Stimulated activated CD8-positive, alpha-beta memory T cell treated with anti-CD3 and anti-CD28 coated beads, Interleukin-15, amount 100 ng/mL, for 24 hours (primary cell): ENCODE data around the gene TEAD4.

Experiments used
- DNase-seq: peaks from one replicate; pipeline ENCODE4 v3.0.0-alpha.2; 2020; ENCODE audit warnings: low read depth

TEAD4 gene

DNA sequence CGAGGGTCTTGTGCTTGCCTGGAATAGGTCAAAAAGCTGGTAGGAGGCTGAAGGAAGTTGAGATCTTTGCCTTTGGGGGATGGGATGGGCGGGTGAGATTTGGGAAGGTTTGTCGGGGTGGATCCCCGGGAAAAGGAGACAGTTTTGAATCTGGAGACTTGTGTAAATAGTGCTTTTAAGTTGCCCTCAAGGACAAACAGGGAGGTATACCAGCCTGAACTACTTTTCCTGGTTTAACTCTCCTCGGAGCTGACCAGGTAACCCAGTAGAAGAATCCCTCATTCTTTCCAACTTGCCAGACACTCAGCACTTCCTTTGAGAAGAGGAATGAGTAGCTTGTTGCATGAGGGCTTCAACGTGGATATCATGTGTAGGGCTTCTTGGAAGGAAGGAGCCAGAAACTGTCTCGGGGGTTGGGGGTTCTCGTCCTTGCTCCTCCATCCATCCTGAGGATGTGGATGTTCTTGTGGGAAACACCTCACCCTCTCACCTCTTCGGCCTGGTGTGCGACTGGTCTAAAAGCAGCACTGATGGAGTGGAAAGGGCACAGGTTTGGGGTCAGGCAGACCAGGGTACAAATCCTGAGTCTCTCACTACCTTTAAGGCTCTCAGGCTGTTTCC, 1.9 kb downstream of the TEAD4 start:
- no peak for DNase-seq

- no peak for DNase-seq
Observed at GRCh38 chr12:2961705-2962104, 2.5 kb downstream of the TEAD4 start.

DNA sequence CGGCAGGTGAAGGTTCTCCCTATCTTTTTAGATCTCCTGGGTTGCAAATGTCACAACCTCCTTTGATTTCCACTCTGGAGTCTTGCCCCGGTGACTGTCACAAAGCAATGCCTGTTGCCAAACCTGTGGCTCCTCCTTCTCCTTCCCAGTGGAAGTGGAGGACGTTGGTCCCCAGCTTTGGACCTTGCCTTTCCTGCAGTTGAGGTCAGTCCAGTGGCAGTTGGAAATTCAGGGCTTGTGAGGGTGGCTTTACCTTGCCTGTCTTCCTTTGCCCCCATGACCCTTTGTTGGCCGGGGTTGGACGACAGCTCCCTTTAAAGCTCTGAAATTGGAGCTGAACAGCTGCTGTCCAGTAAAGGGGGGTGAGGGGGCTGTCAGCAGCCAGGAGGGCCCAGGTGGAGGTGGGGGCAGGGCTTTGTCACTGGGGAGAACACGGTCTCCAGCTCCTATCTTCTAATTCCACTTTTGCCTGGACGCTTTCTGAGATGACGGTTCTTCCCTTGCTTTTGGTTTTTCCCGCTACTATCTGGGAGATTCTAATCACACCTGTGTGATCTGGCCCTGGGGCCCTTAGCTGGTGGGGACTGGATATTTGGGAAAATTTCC, 4.1 kb downstream of the TEAD4 start:
- DNase-seq: no peak

- no peak for DNase-seq
Observed at GRCh38 chr12:2963760-2964292, 4.6 kb downstream of the TEAD4 start.

- DNase-seq: no peak
Observed at GRCh38 chr12:2967651-2968050, 8.5 kb downstream of the TEAD4 start.

GRCh38 chr12:2970744-2971143, 11.5 kb downstream of the TEAD4 start:
- no peak for DNase-seq

- no peak for DNase-seq
Observed at GRCh38 chr12:2973566-2973965, 14.4 kb downstream of the TEAD4 start.

DNA sequence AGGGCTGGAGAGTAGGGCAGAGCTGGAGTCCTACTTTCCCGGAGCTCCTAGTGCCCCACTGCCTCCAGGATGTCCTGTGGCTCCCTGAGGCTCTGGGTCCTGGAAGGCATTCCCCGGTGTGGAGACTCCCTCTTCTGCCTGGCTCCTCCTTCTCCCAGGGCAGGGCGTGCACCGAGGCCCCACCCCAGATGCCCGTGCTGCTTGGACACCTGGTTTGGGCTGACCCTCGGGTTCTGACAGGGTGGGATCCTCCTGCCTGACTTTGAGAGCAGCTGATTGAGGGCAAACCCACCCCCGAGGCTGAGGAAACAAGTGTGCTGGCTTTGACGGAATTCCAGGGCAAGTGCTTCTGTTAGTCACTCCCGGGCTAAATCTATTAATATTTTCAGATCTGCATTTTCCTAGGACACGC, 15.4 kb downstream of the TEAD4 start:
- no peak for DNase-seq

- DNase-seq: no peak
Observed at GRCh38 chr12:2976581-2976996, 17.4 kb downstream of the TEAD4 start.

DNA sequence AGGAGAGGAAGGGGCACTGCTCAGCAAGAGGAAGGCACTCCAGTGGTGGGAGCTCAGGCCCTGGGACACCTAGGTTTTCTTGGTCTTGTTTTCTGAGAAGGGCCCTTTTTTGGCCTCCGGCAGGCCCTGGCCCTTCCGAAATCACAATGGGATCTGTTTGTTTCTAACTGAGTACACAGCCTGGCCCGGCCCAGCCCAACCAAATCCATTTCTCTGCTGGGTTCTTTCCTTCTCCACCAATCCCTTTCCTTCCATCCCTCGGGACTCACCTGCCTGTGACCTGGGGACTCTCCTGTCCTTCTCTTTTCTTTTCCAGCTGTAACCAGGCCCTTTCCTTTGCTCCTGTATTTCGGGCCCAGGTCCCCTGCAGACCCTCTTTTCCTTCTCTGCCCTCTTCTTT, 18.6 kb downstream of the TEAD4 start:
- no peak for DNase-seq

GRCh38 chr12:2979806-2980205, 20.6 kb downstream of the TEAD4 start:
- DNase-seq: no peak

DNA sequence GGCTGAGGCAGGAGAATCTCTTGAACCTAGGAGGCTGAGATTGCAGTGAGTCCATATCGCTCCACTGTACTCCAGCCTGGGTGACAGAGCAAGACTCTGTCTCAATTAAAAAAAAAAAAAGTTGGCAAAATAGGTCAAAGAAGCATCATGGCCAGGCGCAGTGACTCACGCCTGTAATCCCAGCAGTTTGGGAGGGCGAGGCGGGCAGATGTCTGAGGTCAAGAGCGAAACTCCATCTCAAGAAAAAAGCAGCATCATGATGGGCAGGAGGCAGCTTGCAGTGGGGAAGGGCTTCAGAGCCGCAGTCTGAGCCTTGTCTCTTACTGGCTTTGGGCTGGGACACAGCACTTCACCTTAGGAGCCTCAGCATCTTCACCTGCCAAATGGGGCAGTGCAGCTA, 21.4 kb downstream of the TEAD4 start:
- DNase-seq: no peak

- DNase-seq: no peak
Observed at GRCh38 chr12:2982361-2982760, 23.2 kb downstream of the TEAD4 start.

DNA sequence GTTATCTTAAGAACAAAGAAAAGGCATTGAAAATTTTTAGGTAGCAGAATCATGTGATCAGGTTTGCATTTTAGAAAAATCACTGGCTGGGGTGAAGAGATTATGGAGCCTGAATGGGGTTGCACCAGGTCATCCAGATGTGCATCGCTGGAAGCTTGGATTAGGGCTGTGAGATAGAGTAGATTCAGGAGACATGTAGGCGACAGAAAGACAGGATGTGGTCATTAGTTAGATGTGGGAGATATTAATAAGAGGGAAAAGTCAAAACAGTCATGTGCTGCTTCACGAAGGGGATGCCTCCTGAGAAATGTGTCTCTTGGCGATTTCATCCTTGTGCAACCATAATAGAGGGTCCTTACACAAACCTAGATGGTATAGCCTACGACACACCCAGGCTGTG, 25.1 kb downstream of the TEAD4 start:
- no peak for DNase-seq

GRCh38 chr12:2984698-2985097, 25.5 kb downstream of the TEAD4 start:
- no peak for DNase-seq

- no peak for DNase-seq
Observed at GRCh38 chr12:2986876-2987275, 27.7 kb downstream of the TEAD4 start.

DNA sequence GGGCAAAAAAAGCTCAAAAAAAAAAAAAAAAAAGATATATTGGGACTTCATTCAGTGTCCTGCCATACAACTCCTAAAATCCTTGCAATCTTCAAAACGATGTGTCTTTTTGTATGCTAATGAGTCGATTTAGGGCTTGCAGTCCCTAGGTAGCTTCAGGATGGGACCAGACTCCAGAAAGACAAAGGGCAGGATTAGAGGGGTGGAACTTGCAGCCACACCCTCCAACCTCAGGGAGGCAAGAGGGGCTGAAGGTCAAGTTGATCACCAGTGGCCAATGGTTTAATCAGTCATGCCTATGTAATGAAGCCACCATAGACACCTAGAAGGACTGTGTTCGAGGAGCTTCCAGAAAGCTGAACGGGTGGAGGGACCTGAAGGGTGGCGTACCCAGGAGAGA, 29.3 kb downstream of the TEAD4 start:
- DNase-seq: no peak

DNA sequence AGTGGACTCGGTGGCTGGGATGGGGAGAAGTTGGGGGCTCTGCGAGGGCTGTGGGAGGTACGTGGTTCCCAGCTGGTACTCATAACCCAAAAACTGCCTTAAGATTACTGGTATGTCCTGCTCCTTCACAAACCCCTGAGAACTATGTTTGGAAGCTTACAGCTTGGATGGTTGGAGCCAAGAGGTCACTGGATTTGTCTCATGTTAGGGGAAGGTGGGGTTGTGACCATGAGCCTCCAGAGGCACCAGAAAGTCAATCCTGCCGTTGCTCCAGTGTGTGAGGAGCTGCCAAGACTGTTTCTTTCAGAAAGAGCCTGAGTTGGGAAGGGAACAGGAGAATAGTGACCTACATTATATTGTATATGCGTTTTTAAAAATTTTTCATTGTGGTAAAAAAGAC, 33.5 kb downstream of the TEAD4 start:
- no peak for DNase-seq

- no peak for DNase-seq
Observed at GRCh38 chr12:2997989-2998670, 38.9 kb downstream of the TEAD4 start.

DNA sequence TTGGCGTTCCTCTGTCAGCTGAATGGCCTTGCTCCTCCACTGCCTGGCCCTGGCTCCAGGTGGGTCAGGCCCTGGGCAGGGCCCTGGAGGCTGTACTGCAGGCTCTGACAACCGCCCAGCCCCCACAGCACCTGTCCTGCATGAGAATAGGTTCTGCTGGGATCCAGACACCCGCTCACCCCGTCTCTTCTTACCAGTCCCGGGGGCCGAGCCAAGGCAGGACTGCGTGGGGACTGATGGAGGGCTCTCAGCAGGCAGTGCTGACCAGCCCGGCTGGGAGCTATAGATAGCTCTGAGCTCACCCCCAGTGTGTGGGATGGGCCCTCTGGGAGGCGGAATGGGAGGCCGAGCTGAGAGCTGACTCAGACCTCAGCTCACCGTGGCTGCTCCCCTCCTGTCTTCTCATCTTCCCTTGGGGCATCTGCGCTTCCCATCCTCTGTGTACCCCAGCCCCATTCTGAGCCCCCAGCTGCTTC, 39.6 kb downstream of the TEAD4 start:
- no peak for DNase-seq

- DNase-seq: no peak
Observed at GRCh38 chr12:2999265-2999841, 40.2 kb downstream of the TEAD4 start.

GRCh38 chr12:3000548-3001275, 41.5 kb downstream of the TEAD4 start:
- no peak for DNase-seq
